HG03280 (cell line): ENCODE results near the gene TOMM20L.
"Not testable (repeated sequence)": the region's sequence is repeated elsewhere in the genome, so short reads cannot be mapped to it uniquely, and the experiment has no call there.

Source experiments
- ATAC-seq: cut with Tn5 transposase; IDR thresholded peaks from one replicate; pipeline ENCODE4 v1.9.1; 2021; ENCODE audit warnings: mild to moderate bottlenecking, moderate library complexity; ENCODE audit not compliant: unreplicated experiment

TOMM20L gene

GRCh38 chr14:58395812-58396788, at the start of gene TOMM20L:
Gene TOMM20L (plus strand): TSS chr14:58395930. CDS start chr14:58395958, 28 bp downstream.
- ATAC-seq, result peak; percentile 97

- no peak for ATAC-seq
Observed at GRCh38 chr14:58353516-58354299, 42.0 kb upstream of the TOMM20L start.

- no peak for ATAC-seq
Observed at GRCh38 chr14:58354808-58355207, 40.9 kb upstream of the TOMM20L start.

GRCh38 chr14:58356268-58356667, 39.5 kb upstream of the TOMM20L start:
- ATAC-seq, result no peak

- ATAC-seq, result not testable (repeated sequence)
Observed at GRCh38 chr14:58362272-58362671, 33.5 kb upstream of the TOMM20L start.

GRCh38 chr14:58362798-58363412, 32.8 kb upstream of the TOMM20L start:
- no peak for ATAC-seq

- no peak for ATAC-seq
Observed at GRCh38 chr14:58364316-58364715, 31.4 kb upstream of the TOMM20L start.

GRCh38 chr14:58367296-58367695, 28.4 kb upstream of the TOMM20L start:
- no peak for ATAC-seq

GRCh38 chr14:58368956-58369355, 26.8 kb upstream of the TOMM20L start:
- no peak for ATAC-seq

- no peak for ATAC-seq
Observed at GRCh38 chr14:58376791-58377190, 18.9 kb upstream of the TOMM20L start.

GRCh38 chr14:58390830-58391229, 4.9 kb upstream of the TOMM20L start:
- ATAC-seq, result no peak

GRCh38 chr14:58395562-58395811, 243 bp upstream of the TOMM20L start:
- no peak for ATAC-seq

- ATAC-seq, result no peak
Observed at GRCh38 chr14:58397156-58397555, 1.4 kb downstream of the TOMM20L start.

GRCh38 chr14:58398495-58398894, 2.8 kb downstream of the TOMM20L start:
- no peak for ATAC-seq

GRCh38 chr14:58398895-58399294, 3.2 kb downstream of the TOMM20L start:
- ATAC-seq, result no peak

GRCh38 chr14:58401587-58401986, 5.9 kb downstream of the TOMM20L start:
- no peak for ATAC-seq

GRCh38 chr14:58408681-58409215, 13.0 kb downstream of the TOMM20L start:
- no peak for ATAC-seq

- ATAC-seq, result no peak
Observed at GRCh38 chr14:58414845-58415244, 19.1 kb downstream of the TOMM20L start.

- no peak for ATAC-seq
Observed at GRCh38 chr14:58415636-58416547, 20.2 kb downstream of the TOMM20L start.

- ATAC-seq, result not testable (repeated sequence)
Observed at GRCh38 chr14:58416934-58417333, 21.2 kb downstream of the TOMM20L start.
